Measurements from ENCODE around the gene DPM1.

DNA sequence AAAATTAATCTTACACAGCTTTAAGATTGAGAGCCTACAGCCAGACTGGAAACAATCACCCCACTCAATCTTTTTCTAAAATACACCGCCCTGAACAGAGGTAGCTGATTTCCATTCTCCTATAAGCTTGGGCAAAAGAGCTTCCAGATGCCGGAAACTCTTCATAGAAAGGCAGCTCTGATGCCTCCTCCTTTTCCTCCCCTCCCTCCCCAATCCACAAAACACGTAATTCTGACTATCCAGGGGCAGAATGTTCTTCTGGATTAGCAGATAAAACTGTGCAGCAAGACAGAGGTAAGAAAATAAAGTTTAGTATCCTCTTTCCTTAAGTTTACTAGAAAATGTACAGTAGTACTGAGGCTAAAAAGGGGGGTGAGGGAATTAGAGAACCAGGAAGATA is 42.9 kb downstream of the DPM1 start:
- TF ChIP-seq EP300 (IDR thresholded peaks at IDR 0.05; ENCODE audit: low read depth), result no peak
- no peak for TF ChIP-seq CTCF (IDR thresholded peaks at IDR 0.05)
- no peak for TF ChIP-seq POLR2AphosphoS5 (IDR thresholded peaks at IDR 0.05)
